Ammon's horn (tissue), 1 donor: ENCODE results near the gene KRTAP9-7.
A peak's percentile ranks its signal among the peaks of the same experiment; 100 is the strongest.

Source experiments
- DNase-seq: peaks from one replicate; pipeline ENCODE4 v3.0.0-alpha.2; 2016; ENCODE audit warnings: low spot score

Gene KRTAP9-7

GRCh38 chr17:41322094-41322902 is 46.8 kb downstream of the KRTAP9-7 start:
- peak; percentile 44 for DNase-seq

GRCh38 chr17:41322903-41323895 is 47.7 kb downstream of the KRTAP9-7 start:
- no peak for DNase-seq

GRCh38 chr17:41324180-41325075 is 48.9 kb downstream of the KRTAP9-7 start:
- DNase-seq = no peak

GRCh38 chr17:41325126-41325525 is 49.6 kb downstream of the KRTAP9-7 start:
- no peak for DNase-seq

- DNase-seq = no peak
Observed at GRCh38 chr17:41325611-41326010, 50.1 kb downstream of the KRTAP9-7 start.
